GM12878 (cell line): ENCODE data around the gene CACTIN. TPM values are rescaled to one million over a fixed set of nuclear protein-coding genes. Genes with fewer than 3 reads are reported as not detected.
A peak's percentile ranks its signal among the peaks of the same experiment; 100 is the strongest.

ENCODE experiments used
- ATAC-seq: fragments of 200-7000 bp; cut with Tn5 transposase; 3 replicates; pipeline ENCODE4 v1.9.1; 2020; ENCODE audit warnings: mild to moderate bottlenecking, moderate library complexity
- BruUV-seq: library from RNA; stranded (reverse); fragments of 400-500 nt; replicated peaks from 2 replicates; lab custom pipeline; 2021; lab: Mats Ljungman, UMichigan
- CTCF ChIA-PET: fragments of 300-600 bp; sonication (Branson Sonifier 250); formaldehyde crosslinking; extraction: SDS; loops from one replicate; lab custom pipeline; 2021; ENCODE audit warnings: inconsistent platforms; lab: Yijun Ruan, JAX
- POLR2A ChIA-PET: fragments of 350-600 bp; formaldehyde crosslinking; extraction: SDS; loops from one replicate; lab custom pipeline; 2021; ENCODE audit warnings: inconsistent platforms; lab: Charles Lee
- RAD21 ChIA-PET: fragments of 300-600 bp; sonication (Branson Sonifier 250); formaldehyde crosslinking; loops from one replicate; lab custom pipeline; 2023; ENCODE audit warnings: antibody characterized with exemption; ENCODE audit not compliant: unreplicated experiment; lab: Charles Lee
- SMC1A ChIA-PET: fragments of 300-600 bp; sonication (Branson Sonifier 250); formaldehyde crosslinking; loops from one replicate; lab custom pipeline; 2023; ENCODE audit not compliant: unreplicated experiment, uncharacterized antibody; lab: Charles Lee
- DNase-seq: peaks from one replicate; pipeline ENCODE4 v3.0.0-alpha.2; 2011; ENCODE audit warnings: low read depth, low spot score
- FAIRE-seq: peaks from 3 replicates; lab custom pipeline; 2011; peaks lifted over from hg19 to GRCh38; lab: Jason Lieb, UNC
- H2AFZ ChIP-seq: 2 replicates; pipeline ENCODE4 v1.6.0; 2011; ENCODE audit warnings: low read depth, low read length, control low read depth; ENCODE audit not compliant: control insufficient read depth
- H3K27ac ChIP-seq: 2 replicates; pipeline ENCODE4 v1.5.1; 2011; ENCODE audit warnings: control low read depth; ENCODE audit not compliant: control insufficient read depth, insufficient read depth
- H3K27me3 ChIP-seq, 2 experiments: replicated peaks in 1 of 2; 2 replicates each; pipeline versions ENCODE4 v1.6.0 to v1.6.1; 2011; ENCODE audit warnings: low read length in 1 of 2; ENCODE audit not compliant: control insufficient read depth in 2 of 2, insufficient read depth in 2 of 2
- H3K36me3 ChIP-seq, 2 experiments: 2 replicates each; pipeline ENCODE4 v1.5.1; 2011; ENCODE audit warnings: low read length in 1 of 2; ENCODE audit not compliant: control insufficient read depth in 2 of 2, insufficient read depth in 2 of 2
- H3K4me1 ChIP-seq: 2 replicates; pipeline ENCODE4 v1.6.1; 2011; ENCODE audit warnings: mild to moderate bottlenecking, low read length, moderate library complexity, mixed read lengths; ENCODE audit not compliant: control insufficient read depth, insufficient read depth
- H3K4me2 ChIP-seq: 2 replicates; pipeline ENCODE4 v1.6.0; 2011; ENCODE audit warnings: control low read depth; ENCODE audit not compliant: control insufficient read depth, insufficient read depth
- H3K4me3 ChIP-seq: fragments of 200-600 bp; sonication (generic); 2 replicates; pipeline ENCODE4 v1.5.1; 2016
- H3K79me2 ChIP-seq: 2 replicates; pipeline ENCODE4 v1.6.0; 2011; ENCODE audit warnings: low read length; ENCODE audit not compliant: control insufficient read depth, insufficient read depth
- H3K9ac ChIP-seq: 2 replicates; pipeline ENCODE4 v1.8.0; 2011; ENCODE audit warnings: low read length, control low read depth, mixed read lengths; ENCODE audit not compliant: control insufficient read depth, insufficient read depth
- H3K9me3 ChIP-seq: replicated peaks from 3 replicates; pipeline ENCODE4 v1.5.1; 2011; ENCODE audit warnings: mild to moderate bottlenecking, low read length; ENCODE audit not compliant: control insufficient read depth, insufficient read depth
- H4K20me1 ChIP-seq: 2 replicates; pipeline ENCODE4 v1.6.0; 2011; ENCODE audit not compliant: control insufficient read depth, insufficient read depth
- CTCF ChIP-seq, 3 experiments: IDR thresholded peaks in 2 of 3; conservative IDR thresholded peaks in 1 of 3; 2 replicates each; pipeline ENCODE4 v1.5.1; 2011; ENCODE audit warnings: low read depth in 3 of 3, low read length in 3 of 3, mild to moderate bottlenecking in 3 of 3, control low read depth in 2 of 3, moderate library complexity in 2 of 3, inconsistent platforms in 1 of 3, mixed read lengths in 1 of 3; ENCODE audit not compliant: control insufficient read depth in 2 of 3, insufficient read depth in 1 of 3; ENCODE audit errors: extremely low read depth in 1 of 3
- IRF3 ChIP-seq: fragments of 450-650 bp; IDR thresholded peaks from 2 replicates; pipeline ENCODE4 v1.6.1; 2014; ENCODE audit warnings: mild to moderate bottlenecking
- NBN ChIP-seq: fragments of 450-650 bp; IDR thresholded peaks from 2 replicates; pipeline ENCODE4 v1.6.1; 2016
- PRDM15 ChIP-seq: fragments of 450-650 bp; formaldehyde crosslinking; IDR thresholded peaks from 2 replicates; pipeline ENCODE4 v1.4.0; 2020; ENCODE audit warnings: mild to moderate bottlenecking, moderate library complexity
- RAD21 ChIP-seq: IDR thresholded peaks from 2 replicates; pipeline ENCODE4 v1.6.1; 2011; ENCODE audit warnings: mild to moderate bottlenecking, low read depth, low read length, moderate library complexity; ENCODE audit not compliant: insufficient read depth
- SMC3 ChIP-seq: IDR thresholded peaks from 2 replicates; pipeline ENCODE4 v1.6.1; 2011; ENCODE audit warnings: low read length, improper control_type of control experiment, borderline replicate concordance
- SREBF1 ChIP-seq: IDR thresholded peaks from 2 replicates; pipeline ENCODE4 v1.6.1; 2012; ENCODE audit warnings: mild to moderate bottlenecking, low read length
- WGBS: methylation state at CpG from one replicate; pipeline ENCODE4 v1.1.6; 2016; ENCODE audit warnings: low lambda C conversion rate; ENCODE audit not compliant: insufficient replicate concordance, insufficient coverage; ENCODE audit errors: missing lambda C conversion rate; 5-methylcytosine and 5-hydroxymethylcytosine counted together
- in situ Hi-C: fragments of 300-500 bp; cut with MboI; formaldehyde crosslinking; loops from 9 replicates; pipeline ENCODE4 v1.14.3; 2018; ENCODE audit warnings: mixed read lengths
- intact Hi-C: fragments of 100-400 bp; cut with micrococcal nuclease; formaldehyde crosslinking; loops from one replicate; pipeline ENCODE4 v1.14.2; 2022; ENCODE audit not compliant: unreplicated experiment
- polyA plus RNA-seq, 11 experiments: library from polyadenylated mRNA; depleted of rRNA in 4 of 11; unstranded in 6 of 11; stranded (reverse) in 5 of 11; fragments of >200 nt; fragmentation: Nextera tagmentation in 4 of 11; fragmentation: Illumina TruSeq in 1 of 11; extraction: Ambion mirVana in 4 of 11; extraction: Trizol in 1 of 11; gene quantifications; 1 replicate in 1 of 11; 2 replicates in 10 of 11; pipeline versions ENCODE4 v1.2.1 to v1.2.3, GENCODE V29; 2011 to 2016; ENCODE audit warnings: inconsistent platforms in 2 of 11, missing spikeins in 2 of 11, low read depth in 1 of 11
- total RNA-seq, 4 experiments: library from RNA; depleted of rRNA in 3 of 4; stranded (reverse); fragments of >200 nt in 3 of 4; fragmentation: Illumina TruSeq in 1 of 4; extraction: Trizol in 1 of 4; gene quantifications; 2 replicates each; pipeline versions ENCODE4 v1.2.1 to v1.2.3, GENCODE V29; 2013 to 2021

Gene CACTIN
- total and polyA plus RNA-seq, 10 of the 15 experiments (the other 5 are each of a cell fraction or from before 2014, with no cell fraction given): 0.40 to 31.4 (median 12.5) TPM

GRCh38 chr19:3586127-3586626 lies 40.4 kb downstream of the CACTIN start:
- ChIA-PET RAD21 (no interaction called here), POLR2A (no interaction called here), SMC1A (no interaction called here), CTCF (interaction anchor here (0.6 to 1.9 kb wide), 3 partner anchors 19 to 35 kb away, joined by 3 to 4 read pairs (median 4); no protein-coding TSS in a partner anchor)
- no peaks in the 10 kb centered on the region for H4K20me1 ChIP-seq
- DNase-seq: no peak
- H3K9ac ChIP-seq: no peak overlapping the region
- H3K36me3 ChIP-seq: no peaks in the 10 kb centered on the region
- no peak overlapping the region for H2AFZ ChIP-seq
- peaks cover under 1% of the 10 kb centered on the region; the same call in 1 of the 3 replicates for H3K9me3 ChIP-seq
- no peaks in the 10 kb centered on the region for H3K79me2 ChIP-seq
- no peak overlapping the region for H3K4me2 ChIP-seq
- no peak overlapping the region for H3K27ac ChIP-seq
- in situ Hi-C loops (no loop called here), intact Hi-C loops (no loop called here)
- no TSS peak for BruUV-seq
- H3K4me3 ChIP-seq: no peak overlapping the region
- no peak for ATAC-seq
- WGBS: 26% methylated on average over 16 of the region's 16 CpGs
- FAIRE-seq: no peak
- TF ChIP-seq IRF3 (no peak), RAD21 (peak; percentile 60), PRDM15 (CRISPR knock-in tag) (no peak), SREBF1 (no peak), CTCF (IDR thresholded peaks at IDR 0.05 in 2 of 3, conservative IDR thresholded peaks at IDR 0.05 in 1 of 3; ENCODE audit: control insufficient read depth in 2 of 3, extremely low read depth in 1 of 3, insufficient read depth in 1 of 3, low read depth in 3 of 3, low read length in 3 of 3) (peak; percentile 40 to 52 (median 47)), SMC3 (peak; percentile 35; the same call in 1 of the 2 replicates), NBN (no peak)
- peaks cover 0 to 2% of the 10 kb centered on the region in 2 experiments; a peak in 1 of 4 replicates for H3K27me3 ChIP-seq
- no peaks in the 10 kb centered on the region for H3K4me1 ChIP-seq
